WERI-Rb-1 (cell line): ENCODE measurements around the gene HOXB6.

ENCODE experiments used
- DNase-seq: peaks from one replicate; pipeline ENCODE4 v3.0.0-alpha.2; 2020
- H3K27ac ChIP-seq: fragments of 250-450 bp; sonication (Bioruptor Pico); 2 replicates; pipeline ENCODE4 v1.5.1; 2020; ENCODE audit warnings: mild to moderate bottlenecking, moderate library complexity
- H3K27me3 ChIP-seq: fragments of 250-450 bp; sonication (Bioruptor Pico); 2 replicates; pipeline ENCODE4 v1.5.1; 2021; ENCODE audit warnings: mild to moderate bottlenecking, low read depth, moderate library complexity; ENCODE audit not compliant: insufficient read depth, severe bottlenecking
- H3K36me3 ChIP-seq: fragments of 250-450 bp; sonication (Bioruptor Pico); 2 replicates; pipeline ENCODE4 v1.5.1; 2020; ENCODE audit warnings: mild to moderate bottlenecking, moderate library complexity
- H3K4me3 ChIP-seq: 2 replicates; pipeline ENCODE4 v1.5.1; 2011; ENCODE audit warnings: low read depth, mild to moderate bottlenecking, control low read depth, low read length
- H3K9me3 ChIP-seq: fragments of 250-450 bp; sonication (Bioruptor Pico); 2 replicates; pipeline ENCODE4 v1.5.1; 2021; ENCODE audit warnings: mild to moderate bottlenecking, moderate library complexity; ENCODE audit not compliant: severe bottlenecking
- CTCF ChIP-seq: IDR thresholded peaks from 2 replicates; pipeline ENCODE4 v1.5.1; 2011; ENCODE audit warnings: low read depth, mild to moderate bottlenecking, control low read depth, inconsistent platforms, low read length

The HOXB6 gene

GRCh38 chr17:48550502-48551213 lies 54.1 kb downstream of the HOXB6 start:
- H3K27me3 ChIP-seq, result peaks cover 88% of the 10 kb centered on the region
- H3K36me3 ChIP-seq, result no peaks in the 10 kb centered on the region; the same call in 1 of the 2 replicates
- TF ChIP-seq CTCF, result no peak

GRCh38 chr17:48549914-48550501 lies 54.8 kb downstream of the HOXB6 start:
- TF ChIP-seq CTCF, result no peak
- Histone ChIP-seq H3K27me3 (peaks cover 91% of the 10 kb centered on the region), H3K4me3 (no peak overlapping the region), H3K36me3 (no peaks in the 10 kb centered on the region; the same call in 1 of the 2 replicates), H3K9me3 (peaks cover 9% of the 10 kb centered on the region), H3K27ac (no peak overlapping the region)
- DNase-seq, result no peak

More at GRCh38 chr17:48550502-48551213, 54.1 kb downstream of the HOXB6 start:
- Histone ChIP-seq H3K27ac (no peak overlapping the region), H3K4me3 (no peak overlapping the region), H3K9me3 (peaks cover 9% of the 10 kb centered on the region)
- no peak for DNase-seq

- Histone ChIP-seq H3K9me3 (peaks cover 9% of the 10 kb centered on the region), H3K36me3 (no peaks in the 10 kb centered on the region; the same call in 1 of the 2 replicates), H3K4me3 (no peak overlapping the region), H3K27ac (no peak overlapping the region), H3K27me3 (peaks cover 90% of the 10 kb centered on the region)
- DNase-seq, result no peak
- TF ChIP-seq CTCF, result no peak
These were observed 55.5 kb downstream of the HOXB6 start for GRCh38 chr17:48549281-48549630.

GRCh38 chr17:48548523-48549280 lies 56.1 kb downstream of the HOXB6 start:
- no peak overlapping the region for H3K27ac ChIP-seq
- peaks cover 9% of the 10 kb centered on the region for H3K9me3 ChIP-seq
- peaks cover 90% of the 10 kb centered on the region for H3K27me3 ChIP-seq
- no peak overlapping the region for H3K4me3 ChIP-seq
- no peak for DNase-seq
- H3K36me3 ChIP-seq, result no peaks in the 10 kb centered on the region; the same call in 1 of the 2 replicates
- no peak for TF ChIP-seq CTCF

GRCh38 chr17:48547808-48548522 lies 56.8 kb downstream of the HOXB6 start:
- Histone ChIP-seq H3K27me3 (peaks cover 90% of the 10 kb centered on the region), H3K27ac (no peak overlapping the region), H3K9me3 (peaks cover 9% of the 10 kb centered on the region), H3K36me3 (no peaks in the 10 kb centered on the region; the same call in 1 of the 2 replicates), H3K4me3 (no peak overlapping the region)
- no peak for DNase-seq
- TF ChIP-seq CTCF, result no peak
